HG02973 (cell line): ENCODE data around the gene TRH.
"Not testable (repeated sequence)": the region's sequence is repeated elsewhere in the genome, so short reads cannot be mapped to it uniquely, and the experiment has no call there.

Experiments used
- ATAC-seq: cut with Tn5 transposase; IDR thresholded peaks from one replicate; pipeline ENCODE4 v1.9.1; 2021; ENCODE audit warnings: moderate library complexity; ENCODE audit not compliant: unreplicated experiment

The TRH gene

GRCh38 chr3:130002666-130003598, 28.4 kb downstream of the TRH start:
- ATAC-seq = not testable (repeated sequence)

GRCh38 chr3:130010556-130010955, 36.0 kb downstream of the TRH start:
- ATAC-seq = no peak

GRCh38 chr3:130012108-130012507, 37.6 kb downstream of the TRH start:
- ATAC-seq = not testable (repeated sequence)

- ATAC-seq = not testable (repeated sequence)
Measured at GRCh38 chr3:130013246-130013645, 38.7 kb downstream of the TRH start.

GRCh38 chr3:130014526-130014925, 40.0 kb downstream of the TRH start:
- ATAC-seq = no peak

GRCh38 chr3:130017661-130018060, 43.1 kb downstream of the TRH start:
- ATAC-seq = not testable (repeated sequence)

GRCh38 chr3:130026146-130026829, 51.8 kb downstream of the TRH start:
- not testable (repeated sequence) for ATAC-seq

GRCh38 chr3:130027437-130027836, 52.9 kb downstream of the TRH start:
- not testable (repeated sequence) for ATAC-seq
